PC-9 (cell line): Measurements from ENCODE around the gene RHBDD2. TPM values are rescaled to one million over a fixed set of nuclear protein-coding genes. Genes with fewer than 3 reads are reported as not detected.
"Not testable (repeated sequence)": the region's sequence is repeated elsewhere in the genome, so short reads cannot be mapped to it uniquely, and the experiment has no call there.

Source experiments
- BruUV-seq: library from RNA; stranded (reverse); fragments of 400-500 nt; replicated peaks from 2 replicates; lab custom pipeline; 2021; lab: Mats Ljungman, UMichigan
- CTCF ChIA-PET: fragments of 300-600 bp; sonication (Branson Sonifier 250); formaldehyde crosslinking; loops from one replicate; lab custom pipeline; 2022; ENCODE audit warnings: antibody characterized with exemption; lab: Charles Lee
- POLR2A ChIA-PET: fragments of 300-600 bp; sonication (Branson Sonifier 250); formaldehyde crosslinking; loops from one replicate; lab custom pipeline; 2022; ENCODE audit warnings: antibody characterized with exemption; ENCODE audit not compliant: unreplicated experiment; lab: Charles Lee
- DNase-seq, 2 experiments: peaks; one replicate each; pipeline versions ENCODE4 v3.0.0 to v3.0.0-alpha.2; 2015 to 2022; ENCODE audit warnings: mixed read lengths in 1 of 2
- H2AFZ ChIP-seq: fragments of 200-600 bp; sonication (generic); 2 replicates; pipeline ENCODE4 v1.8.1; 2017; ENCODE audit warnings: antibody characterized with exemption
- H3F3A ChIP-seq: fragments of 200-600 bp; sonication (generic); 2 replicates; pipeline ENCODE4 v1.8.1; 2017; ENCODE audit warnings: antibody characterized with exemption, mild to moderate bottlenecking, low read depth; ENCODE audit not compliant: insufficient read depth
- H3K27ac ChIP-seq: fragments of 200-600 bp; sonication (generic); 2 replicates; pipeline ENCODE4 v1.6.1; 2016; ENCODE audit warnings: mixed run types
- H3K27me3 ChIP-seq: fragments of 200-600 bp; sonication (generic); 2 replicates; pipeline ENCODE4 v1.6.1; 2016; ENCODE audit warnings: low read depth, mixed run types; ENCODE audit not compliant: insufficient read depth
- H3K36me3 ChIP-seq: fragments of 200-600 bp; sonication (generic); 2 replicates; pipeline ENCODE4 v1.6.1; 2016; ENCODE audit warnings: low read depth, mixed run types
- H3K4me1 ChIP-seq: fragments of 200-600 bp; sonication (generic); replicated peaks from 2 replicates; pipeline ENCODE4 v1.6.1; 2016; ENCODE audit warnings: mixed run types; ENCODE audit not compliant: insufficient read depth
- H3K4me2 ChIP-seq: fragments of 200-600 bp; sonication (generic); 2 replicates; pipeline ENCODE4 v1.6.1; 2017; ENCODE audit warnings: mixed run types
- H3K4me3 ChIP-seq: fragments of 200-600 bp; sonication (generic); 2 replicates; pipeline ENCODE4 v1.6.1; 2016; ENCODE audit warnings: mixed run types
- H3K79me2 ChIP-seq: fragments of 200-600 bp; sonication (generic); 2 replicates; pipeline ENCODE4 v1.6.1; 2017; ENCODE audit warnings: low read depth, mixed run types
- H3K9me2 ChIP-seq: fragments of 200-600 bp; sonication (generic); 2 replicates; pipeline ENCODE4 v1.8.1; 2017; ENCODE audit warnings: mild to moderate bottlenecking; ENCODE audit not compliant: insufficient read depth
- H3K9me3 ChIP-seq: fragments of 200-600 bp; sonication (generic); 2 replicates; pipeline ENCODE4 v1.8.1; 2016; ENCODE audit warnings: low read depth; ENCODE audit not compliant: insufficient read depth
- H4K20me1 ChIP-seq: fragments of 200-600 bp; sonication (generic); 2 replicates; pipeline ENCODE4 v1.8.1; 2017; ENCODE audit not compliant: insufficient read depth
- CTCF ChIP-seq: fragments of 200-600 bp; sonication (generic); conservative IDR thresholded peaks from 2 replicates; pipeline ENCODE4 v1.6.1; 2017; ENCODE audit warnings: mixed run types, antibody characterized with exemption, mild to moderate bottlenecking, moderate library complexity
- EZH2 ChIP-seq: fragments of 200-600 bp; sonication (generic); IDR thresholded peaks from 2 replicates; pipeline ENCODE4 v1.8.0; 2017; ENCODE audit warnings: antibody characterized with exemption, low read depth
- intact Hi-C: fragments of 100-400 bp; cut with micrococcal nuclease; formaldehyde crosslinking; loops from one replicate; pipeline ENCODE4 v1.10.0; 2022; ENCODE audit not compliant: unreplicated experiment
- total RNA-seq: library from RNA; stranded (reverse); gene quantifications from 2 replicates; pipeline ENCODE4 v1.2.3, GENCODE V29; 2021

Gene RHBDD2
- total RNA-seq, 1 experiment from 2014 or later = 71.7 TPM

GRCh38 chr7:75909521-75910132 is 30.8 kb downstream of the RHBDD2 start:
- Histone ChIP-seq H3F3A (peaks cover 13% of the 10 kb centered on the region), H4K20me1 (no peaks in the 10 kb centered on the region), H3K36me3 (no peaks in the 10 kb centered on the region), H3K9me3 (no peaks in the 10 kb centered on the region), H3K9me2 (no peaks in the 10 kb centered on the region), H3K4me3 (no peak overlapping the region), H3K4me2 (no peak overlapping the region), H3K27me3 (no peaks in the 10 kb centered on the region), H3K4me1 (peaks cover 24% of the 10 kb centered on the region), H2AFZ (no peak overlapping the region), H3K79me2 (peaks cover 8% of the 10 kb centered on the region; the same call in 1 of the 2 replicates), H3K27ac (no peak overlapping the region)
- intact Hi-C loops = no loop called here
- no peak for TF ChIP-seq CTCF
- no peak for TF ChIP-seq EZH2
- ChIA-PET POLR2A (interaction anchor here (0.9 kb wide), 1 partner anchor 52 kb away, joined by 21 read pairs; no protein-coding TSS in a partner anchor), CTCF (no interaction called here)
- no TSS peak for BruUV-seq
- DNase-seq = no peak

DNA sequence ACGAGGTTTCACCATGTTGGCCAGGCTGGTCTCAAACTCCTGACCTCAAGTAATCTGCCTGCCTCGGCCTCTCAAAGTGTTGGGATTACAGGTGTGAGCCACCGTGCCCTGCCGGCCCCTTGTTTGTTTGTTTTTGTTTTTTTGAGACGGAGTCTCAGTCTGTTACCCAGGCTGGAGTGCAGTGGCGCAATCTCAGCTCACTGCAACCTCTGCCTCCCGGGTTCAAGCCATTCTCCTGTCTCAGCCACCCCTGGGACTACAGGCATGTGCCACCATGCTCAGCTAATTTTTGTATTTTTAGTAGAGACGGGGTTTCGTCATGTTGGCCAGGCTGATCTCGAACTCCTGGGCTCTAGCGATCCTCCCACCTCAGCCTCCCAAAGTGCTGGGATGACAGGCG is 32.4 kb downstream of the RHBDD2 start:
- CTCF ChIA-PET, H3K9me2 ChIP-seq, H3K27ac ChIP-seq, intact Hi-C loops, H3K36me3 ChIP-seq, H4K20me1 ChIP-seq, H3K27me3 ChIP-seq, H2AFZ ChIP-seq, H3K4me2 ChIP-seq, DNase-seq, H3F3A ChIP-seq, H3K4me3 ChIP-seq, H3K9me3 ChIP-seq, BruUV-seq: not testable (repeated sequence)
- POLR2A ChIA-PET = interaction anchor here (0.6 to 0.7 kb wide), 3 partner anchors 12 to 1502 kb away, joined by 3 read pairs; no protein-coding TSS in a partner anchor
- H3K79me2 ChIP-seq = peaks cover 18% of the 10 kb centered on the region
- H3K4me1 ChIP-seq = peaks cover 14% of the 10 kb centered on the region

DNA sequence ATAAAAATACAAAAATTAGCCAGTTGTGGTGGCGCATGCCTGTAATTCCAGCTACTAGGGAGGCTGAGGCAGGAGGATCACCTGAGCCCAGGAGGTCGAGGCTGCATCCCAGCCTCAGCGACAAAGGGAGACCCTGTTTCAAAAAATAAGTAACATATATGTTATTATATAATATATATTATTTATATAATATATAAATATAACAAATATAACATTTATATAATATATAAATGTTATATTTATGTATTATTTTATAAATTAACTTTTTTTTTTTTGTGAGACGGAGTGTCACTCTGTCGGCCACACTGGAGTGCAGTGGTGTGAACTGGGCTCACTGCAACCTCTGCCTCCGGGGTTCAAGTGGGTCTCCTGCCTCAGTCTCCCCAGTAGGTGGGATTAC is 34.6 kb downstream of the RHBDD2 start:
- CTCF ChIA-PET = no interaction called here
- POLR2A ChIA-PET = no interaction called here

More for the DNA sequence above, 34.6 kb downstream of the RHBDD2 start:
- Histone ChIP-seq H3K4me3 (no peak overlapping the region), H3K27me3 (no peaks in the 10 kb centered on the region), H3K4me1 (peaks cover 20% of the 10 kb centered on the region), H3K27ac (no peak overlapping the region), H3F3A (no peaks in the 10 kb centered on the region; the same call in 1 of the 2 replicates), H3K9me2 (no peaks in the 10 kb centered on the region), H3K36me3 (no peaks in the 10 kb centered on the region), H3K79me2 (peaks cover 40% of the 10 kb centered on the region), H3K9me3 (no peaks in the 10 kb centered on the region), H2AFZ (no peak overlapping the region), H3K4me2 (peak overlapping the region; percentile 79; the same call in 1 of the 2 replicates), H4K20me1 (peaks cover 3% of the 10 kb centered on the region; the same call in 1 of the 2 replicates)
- DNase-seq = no peak
- intact Hi-C loops = no loop called here
- BruUV-seq = no TSS peak
- TF ChIP-seq EZH2 (no peak), CTCF (no peak)
